Stimulated activated CD8-positive, alpha-beta memory T cell treated with anti-CD3 and anti-CD28 coated beads, Interleukin-15, amount 100 ng/mL, for 4 hours (primary cell): ENCODE data around the gene AFF4.
"Not testable (repeated sequence)": the region's sequence is repeated elsewhere in the genome, so short reads cannot be mapped to it uniquely, and the experiment has no call there.

Experiments
- DNase-seq, 2 donors: peaks; one replicate each; pipeline ENCODE4 v3.0.0-alpha.2; 2020; ENCODE audit warnings: low read depth in 2 of 2

The AFF4 gene

DNA sequence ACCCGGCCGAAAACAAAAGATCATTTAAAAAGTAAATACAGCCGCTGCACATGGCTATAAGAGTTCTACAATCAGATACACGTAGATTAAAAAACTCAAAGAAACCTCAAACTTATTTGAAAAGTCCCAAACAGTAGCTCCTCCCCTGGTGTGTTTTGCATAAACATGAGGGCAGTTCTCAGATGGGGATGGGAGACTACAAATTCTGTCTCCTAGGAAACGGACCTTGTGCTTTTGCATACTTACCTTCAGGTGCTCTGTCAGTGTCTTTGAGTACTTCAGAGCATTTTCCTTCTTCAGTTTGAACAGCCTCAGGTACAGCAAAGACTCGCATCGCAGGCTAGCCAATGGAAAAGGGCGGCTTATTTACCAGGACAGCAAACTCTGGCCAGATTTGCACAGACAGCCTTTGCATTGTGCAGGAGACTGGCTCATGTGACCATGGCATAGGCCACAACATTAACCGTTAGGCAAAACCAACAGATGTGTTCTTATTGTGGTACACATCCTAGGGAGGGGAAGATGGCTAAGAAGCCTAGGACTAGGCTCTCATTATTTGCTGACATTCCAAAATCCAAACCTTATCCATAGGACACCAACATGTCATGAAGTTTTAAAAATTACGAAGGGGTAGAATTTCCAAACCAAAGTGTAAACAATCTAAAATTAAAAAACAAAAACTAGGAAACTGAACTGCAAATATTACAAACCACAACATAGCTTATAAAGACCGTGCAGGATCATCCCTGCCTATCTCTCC is 77.2 kb downstream of the AFF4 start:
- DNase-seq, result no peak

DNA sequence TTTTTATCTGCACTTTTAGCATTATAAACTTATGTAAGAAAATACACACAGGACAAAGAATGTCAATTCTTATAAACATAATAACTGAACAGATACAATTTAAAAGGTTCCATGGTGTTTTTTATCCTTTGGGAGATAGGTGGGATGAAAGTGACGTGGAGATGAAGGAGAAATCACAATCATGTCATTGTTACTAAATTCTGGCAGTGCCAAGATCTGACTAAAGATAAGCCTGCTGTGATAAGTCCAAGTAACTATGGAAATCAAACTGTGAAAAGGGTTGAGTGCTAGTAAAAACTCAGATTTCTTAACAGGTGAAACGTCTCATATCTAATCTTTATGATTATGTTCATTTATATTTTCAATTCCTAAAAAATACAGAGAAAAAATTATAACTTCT is 78.9 kb downstream of the AFF4 start:
- DNase-seq, result no peak

DNA sequence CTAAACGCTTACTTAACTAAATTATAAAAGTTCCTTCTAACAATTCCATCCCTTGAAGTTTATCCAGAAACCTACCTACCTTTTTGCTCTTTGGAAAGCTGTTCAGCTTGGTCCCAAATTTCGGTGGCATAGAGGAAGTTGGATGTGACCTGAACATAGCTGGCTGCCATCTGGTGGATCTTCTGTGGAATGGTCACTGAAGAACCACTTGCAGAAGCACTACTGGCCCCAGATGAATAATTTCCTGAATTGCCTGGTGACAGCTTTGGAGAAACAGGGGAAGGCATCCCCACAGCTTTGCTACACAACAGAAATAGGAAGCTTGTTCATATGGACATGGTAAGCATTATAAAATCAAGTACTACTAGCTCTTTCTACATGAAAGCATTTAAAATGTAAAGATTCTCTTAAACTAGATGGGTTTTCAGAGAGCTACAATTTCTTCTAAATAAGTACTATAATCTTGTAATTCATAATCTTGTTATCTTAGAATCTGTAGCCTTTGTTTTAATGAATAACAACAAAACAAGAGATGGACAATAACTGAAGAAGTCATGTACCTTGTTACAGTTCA is 80.1 kb downstream of the AFF4 start:
- DNase-seq, result no peak

DNA sequence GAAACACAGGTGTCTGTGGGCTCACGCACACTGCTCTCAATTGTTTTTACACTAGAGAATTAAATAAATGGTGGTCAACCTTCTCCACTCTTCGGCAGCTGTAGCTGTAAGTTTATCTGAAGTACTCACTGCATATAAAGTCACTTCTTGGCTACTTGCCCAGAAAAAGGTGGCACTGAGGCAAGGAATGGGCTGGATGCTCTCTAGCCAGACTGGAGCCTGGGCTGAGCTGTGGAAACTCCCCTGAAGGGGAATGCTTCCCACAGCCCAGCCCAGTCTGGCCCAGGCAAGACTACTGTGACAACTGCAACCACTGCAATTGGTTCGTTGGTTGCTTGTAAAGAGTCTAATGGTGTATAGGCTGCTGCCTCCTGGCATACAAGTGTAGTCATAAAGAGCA is 85.5 kb downstream of the AFF4 start:
- DNase-seq, result no peak

DNA sequence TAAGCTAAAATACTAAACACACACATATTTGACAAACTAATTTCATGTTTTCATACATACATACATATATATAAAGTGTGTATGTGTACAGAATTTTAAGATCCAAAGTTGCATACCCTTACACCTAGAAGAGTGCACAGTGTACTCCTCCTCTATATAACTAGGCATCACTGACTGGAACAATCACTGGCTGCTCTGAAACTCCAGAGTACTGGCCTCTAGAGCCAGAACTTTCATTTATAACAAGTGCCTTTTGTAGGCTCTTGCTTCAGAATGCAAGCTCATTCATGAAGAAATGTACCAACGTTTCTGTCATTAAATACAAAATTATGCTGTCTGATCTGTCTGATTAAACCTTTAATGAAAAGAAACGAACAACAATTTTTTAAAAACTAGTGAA is 86.0 kb downstream of the AFF4 start:
- DNase-seq, result no peak

DNA sequence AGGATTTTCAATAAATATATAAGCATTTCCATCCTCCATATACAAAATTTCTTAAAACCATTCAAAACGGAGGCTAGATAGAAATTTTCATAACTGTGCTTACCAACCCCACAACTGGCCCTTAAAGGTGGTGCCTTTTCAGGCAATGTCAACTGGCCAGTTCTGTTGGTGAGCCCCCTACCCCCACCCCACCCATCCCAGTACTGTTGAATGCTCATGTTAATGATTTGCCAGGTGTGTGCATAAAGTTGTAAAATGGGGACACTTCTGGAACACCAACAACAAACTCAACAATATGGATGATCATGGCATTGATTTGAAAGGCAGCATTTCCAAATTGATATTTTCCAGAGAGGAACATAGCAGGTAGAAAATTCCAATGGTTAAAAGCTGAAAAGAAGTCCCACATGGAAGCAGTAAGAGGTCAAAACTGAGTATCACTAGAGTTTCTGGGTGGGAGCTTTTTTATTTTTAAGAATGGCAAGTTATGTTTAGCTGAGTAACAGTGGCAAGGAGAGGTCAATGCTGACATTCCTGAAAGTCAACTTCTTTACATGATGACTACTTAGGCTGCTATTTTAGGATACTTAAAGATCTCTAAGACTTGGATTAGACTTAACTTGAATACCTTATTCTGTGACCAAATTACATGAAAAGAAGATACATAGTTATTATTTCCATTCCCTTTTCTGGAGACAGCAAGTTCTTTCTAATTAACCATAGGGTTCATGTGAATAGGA is 87.2 kb downstream of the AFF4 start:
- DNase-seq, result no peak

DNA sequence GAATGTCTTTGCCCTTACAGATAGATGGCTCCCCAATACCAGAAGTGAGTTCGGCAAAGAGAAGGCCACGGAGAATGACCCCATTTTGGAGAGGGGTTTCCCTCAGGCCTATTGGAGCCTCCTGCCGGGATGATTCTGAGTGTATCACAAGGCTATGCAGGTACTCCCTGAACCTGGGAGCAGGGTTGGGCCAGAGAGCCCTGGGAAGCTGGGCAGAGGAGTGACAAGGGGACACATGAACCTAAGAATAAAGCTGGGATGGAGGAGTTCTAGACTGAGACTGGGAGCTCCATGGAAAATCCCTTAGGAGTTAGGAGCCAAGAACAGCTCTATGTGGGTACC is 89.5 kb downstream of the AFF4 start:
- DNase-seq, result no peak

DNA sequence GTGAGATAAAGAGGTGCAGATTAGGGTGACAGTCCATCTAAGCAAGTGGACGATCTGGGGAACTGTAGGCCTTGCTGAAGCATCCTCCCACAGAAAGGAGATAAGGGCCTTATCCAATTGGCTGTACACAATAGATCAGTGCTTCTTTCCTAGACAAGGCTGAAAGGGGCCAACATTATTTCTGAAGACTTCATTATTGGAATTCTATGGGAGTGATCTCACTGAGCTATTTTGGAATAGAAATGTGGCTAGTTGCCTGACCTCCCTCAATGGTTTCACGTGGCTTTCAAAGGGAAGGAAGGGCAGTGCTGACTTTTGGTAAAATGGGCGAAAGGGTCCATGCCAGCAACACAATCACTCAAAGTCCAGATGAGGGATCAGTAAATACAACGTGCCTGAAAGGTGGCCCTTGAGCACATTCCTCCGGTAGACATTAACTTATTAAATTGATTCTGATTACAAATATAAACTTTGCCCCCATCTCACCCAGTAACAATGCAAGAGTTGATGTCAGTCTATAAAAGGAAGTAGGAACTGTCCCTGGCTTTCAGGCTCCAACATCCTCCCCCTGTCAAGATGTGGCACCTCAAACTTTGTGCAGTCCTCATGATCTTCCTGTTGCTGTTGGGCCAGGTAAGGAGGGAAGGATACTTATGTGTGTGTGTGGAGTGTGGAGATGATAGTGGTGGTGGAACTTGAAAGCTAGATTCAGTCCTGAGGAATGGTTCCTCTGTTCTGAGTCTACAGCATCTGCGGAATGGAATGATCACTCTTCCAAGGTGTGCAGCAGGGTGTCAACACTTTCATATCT is 90.1 kb downstream of the AFF4 start, which contains the start of gene LEAP2:
TSS of gene LEAP2 (plus strand) at position 550 of the 811 bp plus-strand sequence. CDS start at position 577, 27 bp downstream.
- no peak for DNase-seq

DNA sequence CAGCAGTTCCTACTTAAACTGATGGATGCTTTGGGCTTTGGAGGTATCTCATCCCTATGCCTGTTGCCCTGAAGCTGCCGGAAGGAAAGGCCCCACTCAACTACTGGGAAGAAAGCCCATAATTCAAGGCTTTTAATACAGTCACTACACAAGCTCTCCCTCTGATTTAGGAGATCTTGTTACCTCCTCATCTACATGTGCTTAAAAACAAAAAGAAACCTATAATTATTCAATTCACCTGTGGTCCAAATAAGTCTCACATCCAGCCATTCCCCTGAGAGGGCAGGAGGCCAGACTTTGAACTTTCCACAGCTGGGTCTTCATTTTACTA is 90.7 kb downstream of the AFF4 start:
- DNase-seq, result no peak

DNA sequence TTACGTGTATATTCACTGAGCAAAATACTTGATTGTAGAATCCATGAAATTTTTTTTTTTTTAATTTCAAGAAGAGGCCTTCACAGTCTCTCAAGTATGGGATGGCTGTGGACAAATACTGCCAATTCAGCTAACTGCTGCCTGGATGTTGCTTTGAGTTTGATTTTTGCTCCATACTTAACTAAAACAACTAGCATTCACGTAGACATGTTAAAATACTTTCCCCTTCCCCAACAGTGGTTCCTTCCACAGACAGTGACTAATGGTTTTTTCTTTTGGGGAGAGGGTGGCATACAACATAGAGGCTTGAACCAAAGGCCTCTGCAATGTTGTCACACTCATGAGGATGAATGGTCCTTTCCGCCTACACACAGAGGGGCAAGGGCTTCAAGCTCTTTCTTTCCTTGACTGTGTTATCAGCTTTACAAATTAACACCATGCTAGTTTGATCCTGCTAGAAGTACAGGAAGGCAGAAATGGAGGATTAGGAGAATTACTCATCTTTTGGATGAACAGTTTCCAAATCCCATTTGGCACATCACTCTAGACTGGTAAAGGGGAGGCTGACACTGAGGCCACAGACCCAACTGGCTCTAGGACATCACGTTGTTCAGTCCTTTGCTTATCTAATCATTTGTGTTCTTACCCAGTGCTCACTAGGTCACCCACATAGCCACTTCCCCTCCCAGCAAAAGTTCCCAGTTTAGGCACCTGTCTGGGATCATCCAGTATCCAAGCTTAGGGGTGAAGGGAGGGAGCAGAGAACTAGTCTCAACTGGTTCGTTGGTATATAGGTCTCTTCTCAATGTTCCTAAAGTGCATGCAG is 91.8 kb downstream of the AFF4 start:
- DNase-seq, result no peak

DNA sequence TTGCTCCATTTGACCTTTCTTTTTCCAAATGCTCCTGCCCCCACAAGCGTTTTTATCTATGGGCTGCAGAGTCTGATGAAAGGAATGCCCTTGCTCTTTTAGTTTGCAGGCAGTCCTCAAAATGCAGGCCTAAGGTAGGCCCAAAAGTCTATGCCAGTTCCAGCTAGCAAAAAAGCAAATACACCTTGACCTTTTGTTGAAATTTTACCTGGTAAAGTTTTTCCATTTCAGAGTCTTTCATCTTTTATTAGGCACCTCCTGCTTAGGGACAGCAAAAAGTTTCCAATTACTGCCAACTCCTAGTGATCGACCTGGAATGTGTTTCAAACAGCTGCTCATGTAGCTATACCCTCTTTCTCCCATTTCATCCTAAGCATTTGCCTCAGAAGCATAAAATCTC is 92.6 kb downstream of the AFF4 start:
- no peak for DNase-seq

DNA sequence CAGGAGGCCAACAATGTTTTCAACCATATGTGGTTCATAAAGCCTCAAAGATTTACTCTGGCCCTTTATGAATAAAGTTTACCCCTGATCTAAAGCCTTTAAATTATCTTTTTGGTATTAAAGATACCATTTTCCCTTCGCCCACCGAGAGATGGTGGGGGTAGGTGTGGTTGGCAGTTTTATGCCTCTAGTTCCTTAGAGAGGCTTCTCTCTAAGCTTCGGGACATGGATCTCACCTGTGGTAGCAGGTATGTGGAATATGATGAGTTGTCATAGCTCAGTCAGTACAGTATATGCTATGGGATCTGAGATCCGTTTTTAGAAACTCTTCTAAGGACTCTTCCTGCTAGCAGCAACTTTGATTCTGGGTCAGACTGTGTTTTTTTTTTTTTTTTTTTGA is 94.7 kb downstream of the AFF4 start:
- no peak for DNase-seq

DNA sequence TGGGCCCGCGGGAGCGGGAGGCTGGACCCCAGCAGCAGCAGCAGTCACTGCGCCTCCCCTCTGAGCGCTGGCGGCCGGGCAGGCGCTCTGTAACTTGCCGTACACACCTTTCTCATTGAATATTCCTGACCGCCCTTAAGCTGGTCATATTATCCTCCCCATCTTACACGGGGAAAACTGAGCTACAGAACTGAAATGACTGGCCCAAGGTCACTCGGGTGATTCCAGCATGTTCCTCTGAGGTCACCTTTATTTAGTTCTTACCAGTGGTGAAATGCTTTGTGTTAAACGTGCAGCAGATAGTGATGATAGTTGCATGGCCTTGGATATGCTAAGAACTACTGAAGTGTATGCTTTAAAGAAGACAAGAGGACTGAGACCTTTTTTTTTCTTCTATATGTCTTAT is 96.4 kb downstream of the AFF4 start:
- DNase-seq, result no peak

DNA sequence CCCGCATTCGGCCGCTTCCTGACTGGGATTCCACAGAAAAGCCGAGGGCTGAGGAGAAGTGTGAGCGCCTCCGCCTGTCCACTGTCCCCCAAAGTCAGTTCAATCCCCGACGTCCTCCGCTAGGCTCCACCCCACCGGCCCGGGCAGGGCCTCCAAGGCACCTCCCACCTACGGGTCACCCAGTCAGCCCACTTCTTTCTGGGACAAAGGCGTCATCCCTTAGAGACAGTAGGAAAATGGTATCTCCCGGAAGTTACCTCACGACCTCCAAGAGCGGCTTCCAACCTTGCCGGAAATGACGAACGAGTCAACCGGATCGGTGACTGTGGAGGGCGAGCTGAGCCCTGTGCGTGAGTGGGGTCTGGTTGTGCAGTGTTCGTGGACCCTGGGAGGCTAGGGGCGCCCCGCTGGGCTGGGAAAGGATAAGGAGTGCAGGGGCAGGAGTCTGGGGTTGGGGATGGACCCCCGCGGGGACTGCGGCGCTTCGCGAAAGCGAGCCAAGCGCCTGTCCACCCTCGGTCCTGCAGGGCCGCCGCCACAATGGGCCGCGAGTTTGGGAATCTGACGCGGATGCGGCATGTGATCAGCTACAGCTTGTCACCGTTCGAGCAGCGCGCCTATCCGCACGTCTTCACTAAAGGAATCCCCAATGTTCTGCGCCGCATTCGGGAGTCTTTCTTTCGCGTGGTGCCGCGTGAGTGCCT is 96.9 kb downstream of the AFF4 start, which contains the start of the genes GDF9 and UQCRQ:
TSS of gene GDF9 (minus strand) at position 128 of the 704 bp plus-strand sequence. CDS start 1,936 bp downstream, outside the sequence.
TSS of gene UQCRQ (plus strand) at position 301 of the 704 bp plus-strand sequence. CDS start at position 541, 240 bp downstream.
- peak; percentile 72 to 89 for DNase-seq

DNA sequence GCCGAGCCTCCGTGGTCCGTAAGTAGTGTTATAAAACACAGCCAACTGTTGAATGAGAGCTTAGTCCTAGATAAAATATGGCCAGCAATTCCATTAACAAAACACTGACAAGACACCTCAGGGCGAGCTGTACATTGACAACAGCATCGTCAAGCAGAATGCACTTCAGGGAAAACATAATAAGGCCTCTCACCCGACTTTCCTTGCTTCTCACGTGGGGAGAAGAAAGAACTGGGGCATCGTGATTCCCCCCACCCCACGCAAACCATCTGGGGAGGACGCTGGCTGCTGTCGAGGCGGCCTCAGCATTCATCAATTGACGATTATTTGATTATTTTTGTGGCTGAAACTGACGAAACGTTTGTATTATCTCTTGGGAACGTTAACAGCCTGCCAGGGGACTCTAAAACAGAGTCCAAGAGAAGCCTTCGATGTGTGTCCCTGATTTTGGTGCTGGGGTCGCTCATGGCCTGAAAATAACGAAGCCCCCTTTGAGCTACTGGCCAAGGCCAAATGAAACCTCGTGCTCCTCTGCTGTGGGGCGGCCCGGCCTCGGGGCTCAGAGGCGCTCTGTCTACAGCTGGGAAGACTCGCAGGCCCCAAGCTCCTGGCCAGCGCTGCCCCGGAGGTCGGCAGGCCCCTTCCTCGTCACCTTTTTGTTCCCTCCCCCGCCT is 97.6 kb downstream of the AFF4 start:
- DNase-seq, result no peak

DNA sequence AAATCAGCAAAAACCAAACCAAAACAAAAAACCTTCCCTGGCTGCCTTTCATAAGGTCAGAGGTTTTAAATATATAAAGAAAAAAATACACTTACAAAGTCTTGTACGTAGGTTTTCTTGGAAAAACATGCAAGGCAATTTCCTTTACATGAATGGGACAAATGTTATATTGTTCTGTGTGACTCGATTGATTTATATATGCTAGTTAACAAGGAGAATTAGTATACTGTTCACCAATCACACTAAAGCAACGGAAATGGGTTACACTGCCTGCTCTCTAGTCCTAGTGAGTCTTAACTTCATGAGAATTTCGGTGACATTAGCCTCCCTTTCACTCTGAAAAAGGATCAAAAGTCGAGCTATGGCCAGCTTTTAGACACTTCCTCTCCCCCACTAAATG is 102.7 kb downstream of the AFF4 start:
- no peak for DNase-seq

DNA sequence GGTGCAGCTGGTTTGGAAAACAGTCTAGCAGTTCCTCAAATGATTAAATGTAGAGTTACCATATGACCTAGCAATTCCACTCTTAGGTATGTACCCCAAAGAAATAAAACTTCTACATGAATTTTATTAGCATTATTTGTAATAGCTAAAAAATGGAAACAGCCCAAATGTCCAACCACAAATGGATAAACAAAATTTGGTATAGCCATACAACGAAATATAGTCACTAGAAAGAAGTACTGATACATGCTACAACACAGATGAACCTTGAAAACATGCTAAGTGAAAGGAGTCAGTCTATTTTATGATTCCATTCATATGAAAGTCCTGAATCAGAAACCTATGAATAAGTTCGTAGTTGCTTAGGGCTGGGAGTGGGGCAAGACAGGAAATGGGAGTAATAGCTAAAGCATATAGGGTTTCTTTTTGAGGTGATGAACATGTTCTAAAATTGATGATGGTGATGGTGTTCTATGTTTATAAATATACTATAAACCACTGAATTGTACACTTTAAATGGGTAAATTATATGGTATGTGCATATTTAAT is 103.5 kb downstream of the AFF4 start:
- no peak for DNase-seq

DNA sequence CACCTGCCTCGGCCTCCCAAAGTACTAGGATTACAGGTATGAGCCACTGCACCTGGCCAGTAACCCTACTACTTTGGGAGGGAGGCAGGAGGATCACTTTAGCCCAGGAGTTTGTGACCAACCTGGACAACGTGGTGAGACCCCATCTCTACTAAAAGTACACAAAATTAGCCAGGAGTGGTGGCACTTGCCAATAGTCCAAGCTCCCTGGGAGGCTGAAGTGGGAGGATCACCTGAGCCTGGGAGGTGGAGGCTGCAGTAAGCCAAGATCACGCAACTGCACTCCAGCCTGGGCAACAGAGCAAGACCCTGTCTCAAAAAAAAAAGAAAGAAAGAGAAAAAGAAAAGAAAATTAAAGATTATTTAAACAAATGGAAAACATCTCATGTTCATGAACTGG is 107.4 kb downstream of the AFF4 start:
- no peak for DNase-seq

DNA sequence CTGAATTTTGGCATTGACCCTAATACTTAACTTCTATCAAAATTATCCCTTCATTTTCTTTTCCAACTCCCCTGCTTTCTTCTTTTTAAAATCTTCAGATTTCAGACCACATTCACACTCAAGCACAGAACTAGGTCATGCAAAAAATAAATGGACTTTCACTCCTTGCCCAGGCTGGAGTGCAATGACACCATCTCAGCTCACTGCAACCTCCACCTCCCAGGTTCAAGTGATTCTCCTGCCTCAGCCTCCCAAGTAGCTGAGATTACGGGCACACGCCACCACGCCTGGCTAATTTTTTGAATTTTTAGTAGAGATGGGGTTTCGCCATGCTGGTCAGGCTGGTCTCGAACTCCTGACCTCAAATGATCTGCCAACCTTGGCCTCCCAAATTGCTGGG is 108.4 kb downstream of the AFF4 start:
- DNase-seq, result not testable (repeated sequence)

DNA sequence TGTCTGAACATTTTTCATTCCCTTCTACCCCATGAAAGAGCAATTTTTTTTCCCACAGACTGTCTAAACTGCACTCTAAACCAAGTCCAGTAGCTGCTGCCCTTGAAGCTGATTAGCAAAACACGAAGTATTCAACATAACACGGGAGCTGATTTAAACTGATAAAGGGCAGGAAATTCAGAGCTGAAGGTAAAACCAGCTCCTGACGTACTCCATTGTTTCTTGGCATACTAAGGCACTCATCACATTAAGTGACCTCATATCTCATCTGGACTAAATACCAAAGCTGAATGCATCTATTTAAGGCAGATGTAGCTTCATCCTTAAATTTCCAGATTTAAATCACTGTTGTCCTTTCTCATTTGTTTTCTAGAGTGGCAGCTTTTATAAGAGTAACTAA is 109.1 kb downstream of the AFF4 start:
- DNase-seq, result no peak
